CD14-positive monocyte (primary cell): ENCODE measurements around the gene FBXO4. TPM values are rescaled to one million over a fixed set of nuclear protein-coding genes. Genes with fewer than 3 reads are reported as not detected.

ENCODE experiments used
- DNase-seq, 3 donors: peaks; one replicate each; pipeline ENCODE4 v3.0.0-alpha.2; 2011 to 2022
- H2AFZ ChIP-seq: 2 replicates; pipeline ENCODE4 v1.6.0; 2012; ENCODE audit warnings: mild to moderate bottlenecking, low read depth, low read length, inconsistent platforms; ENCODE audit not compliant: insufficient read depth, poor library complexity, severe bottlenecking
- H3K27ac ChIP-seq, 2 donors: 1 replicate in 1 of 2; 2 replicates in 1 of 2; pipeline ENCODE4 v1.5.1; 2012 to 2013; ENCODE audit warnings: low read length in 2 of 2, control low read depth in 1 of 2, inconsistent platforms in 1 of 2, low read depth in 1 of 2, mild to moderate bottlenecking in 1 of 2
- H3K27me3 ChIP-seq, 2 donors: one replicate each; pipeline versions ENCODE4 v1.6.0 to v1.6.1; 2011 to 2013; ENCODE audit warnings: low read length in 2 of 2; ENCODE audit not compliant: control insufficient read depth in 2 of 2, insufficient read depth in 2 of 2
- H3K36me3 ChIP-seq, 2 donors: replicated peaks in 1 of 2; 1 replicate in 1 of 2; 2 replicates in 1 of 2; pipeline versions ENCODE4 v1.5.1 to v1.6.1; 2012 to 2013; ENCODE audit warnings: low read length in 2 of 2, control low read depth in 1 of 2, inconsistent platforms in 1 of 2, mild to moderate bottlenecking in 1 of 2; ENCODE audit not compliant: insufficient read depth in 2 of 2, control insufficient read depth in 1 of 2
- H3K4me1 ChIP-seq, 2 donors: 1 replicate in 1 of 2; 2 replicates in 1 of 2; pipeline versions ENCODE4 v1.5.1 to v1.6.1; 2012 to 2013; ENCODE audit warnings: low read length in 2 of 2, control low read depth in 1 of 2, inconsistent platforms in 1 of 2, mild to moderate bottlenecking in 1 of 2, moderate library complexity in 1 of 2; ENCODE audit not compliant: insufficient read depth in 2 of 2, control insufficient read depth in 1 of 2
- H3K4me2 ChIP-seq: replicated peaks from 2 replicates; pipeline ENCODE3; 2012; ENCODE audit warnings: low read length, moderate library complexity, mild to moderate bottlenecking; ENCODE audit not compliant: poor library complexity, severe bottlenecking; ENCODE audit errors: extremely low read depth
- H3K4me3 ChIP-seq, 3 experiments: fragments of 200-600 bp in 1 of 3; sonication (generic) in 1 of 3; replicated peaks in 1 of 3; 1 replicate in 2 of 3; 2 replicates in 1 of 3; pipeline ENCODE4 v1.5.1; 2011 to 2013; ENCODE audit warnings: low read length in 3 of 3, mild to moderate bottlenecking in 3 of 3, control low read depth in 2 of 3, low read depth in 2 of 3, inconsistent platforms in 1 of 3, moderate library complexity in 1 of 3
- H3K79me2 ChIP-seq: 2 replicates; pipeline ENCODE4 v1.6.0; 2012; ENCODE audit warnings: mild to moderate bottlenecking, control low read depth, inconsistent platforms, low read length, moderate library complexity; ENCODE audit not compliant: insufficient read depth
- H3K9ac ChIP-seq: 2 replicates; pipeline ENCODE4 v1.6.0; 2017; ENCODE audit warnings: low read length, mild to moderate bottlenecking; ENCODE audit not compliant: insufficient read depth, poor library complexity, severe bottlenecking
- H3K9me3 ChIP-seq, 2 donors: replicated peaks in 1 of 2; 1 replicate in 1 of 2; 2 replicates in 1 of 2; pipeline versions ENCODE4 v1.5.1 to v1.6.1; 2012 to 2013; ENCODE audit warnings: low read length in 2 of 2, control low read depth in 1 of 2; ENCODE audit not compliant: control insufficient read depth in 1 of 2, insufficient read depth in 1 of 2
- H4K20me1 ChIP-seq: 2 replicates; pipeline ENCODE4 v1.6.0; 2012; ENCODE audit warnings: mild to moderate bottlenecking, low read length, control low read depth, moderate library complexity; ENCODE audit not compliant: insufficient read depth
- H3K27ac Mint-ChIP-seq, 7 donors: one replicate each; pipeline ENCODE4 v1.8.0; 2020; ENCODE audit warnings: mild to moderate bottlenecking in 7 of 7, mixed read lengths in 7 of 7, moderate library complexity in 6 of 7, inconsistent platforms in 2 of 7
- H3K27me3 Mint-ChIP-seq, 3 donors: one replicate each; pipeline ENCODE4 v1.8.0; 2021 to 2022; ENCODE audit warnings: low read depth in 3 of 3, mild to moderate bottlenecking in 3 of 3, mixed read lengths in 3 of 3, moderate library complexity in 3 of 3, inconsistent platforms in 1 of 3
- H3K36me3 Mint-ChIP-seq, 2 donors: one replicate each; pipeline ENCODE4 v1.8.0; 2020; ENCODE audit warnings: mixed read lengths in 2 of 2, inconsistent platforms in 1 of 2, mild to moderate bottlenecking in 1 of 2
- H3K4me1 Mint-ChIP-seq: one replicate; pipeline ENCODE4 v1.8.0; 2020; ENCODE audit warnings: mild to moderate bottlenecking, mixed read lengths
- H3K4me3 Mint-ChIP-seq, 2 donors: one replicate each; pipeline ENCODE4 v1.8.0; 2020; ENCODE audit warnings: mild to moderate bottlenecking in 2 of 2, mixed read lengths in 2 of 2, moderate library complexity in 1 of 2
- H3K9me3 Mint-ChIP-seq, 7 donors: one replicate each; pipeline ENCODE4 v1.8.0; 2020 to 2022; ENCODE audit warnings: mixed read lengths in 7 of 7, mild to moderate bottlenecking in 6 of 7, moderate library complexity in 6 of 7, inconsistent platforms in 2 of 7
- CTCF ChIP-seq: fragments of 200-600 bp; IDR thresholded peaks from one replicate; pipeline ENCODE4 v1.8.0; 2022; ENCODE audit warnings: antibody characterized with exemption, mild to moderate bottlenecking
- WGBS: methylation state at CpG from one replicate; pipeline ENCODE4 v1.1.5; 2013; ENCODE audit warnings: missing lambda C conversion rate; ENCODE audit not compliant: insufficient coverage; 5-methylcytosine and 5-hydroxymethylcytosine counted together
- intact Hi-C, 2 donors: fragments of 100-400 bp; cut with micrococcal nuclease; formaldehyde crosslinking; loops; one replicate each; pipeline versions ENCODE4 v1.15.0 to v1.15.1; 2023
- polyA plus RNA-seq, 3 donors: library from polyadenylated mRNA; depleted of rRNA in 1 of 3; unstranded in 2 of 3; stranded (reverse) in 1 of 3; fragments of 300-500 nt in 2 of 3; fragments of >200 nt in 1 of 3; fragmentation: Illumina TruSeq in 2 of 3; gene quantifications; 1 replicate in 2 of 3; 2 replicates in 1 of 3; pipeline ENCODE4 v1.2.3, GENCODE V29; 2012 to 2021

Gene FBXO4
- polyA plus RNA-seq, 3 donors = 3.7 to 10.4 (median 8.7) TPM

DNA sequence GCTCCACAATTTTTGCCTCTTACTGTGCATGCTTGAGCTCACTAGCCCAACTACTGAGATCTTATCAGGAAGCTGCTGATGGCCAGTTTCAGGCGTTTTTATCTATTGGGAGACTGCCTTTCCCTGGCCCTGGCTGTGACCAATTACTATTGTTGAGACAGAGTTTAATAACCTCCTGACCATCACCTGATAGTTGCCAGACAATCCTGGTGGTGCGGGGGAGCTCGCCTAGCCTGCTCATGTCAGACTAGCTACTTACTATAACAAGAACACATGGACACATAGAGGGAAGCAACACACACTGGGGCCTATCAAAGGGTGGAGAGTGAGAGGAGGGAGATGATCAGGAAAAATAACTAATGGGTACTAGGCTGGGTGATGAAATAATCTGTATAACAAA, 41.8 kb upstream of the FBXO4 start:
- no peaks in the 10 kb centered on the region for H3K36me3 ChIP-seq
- TF ChIP-seq CTCF = no peak
- H3K9me3 Mint-ChIP-seq = no peaks in the 10 kb centered on the region
- H3K4me2 ChIP-seq = no peak overlapping the region
- H3K4me3 Mint-ChIP-seq = no peak overlapping the region
- no peaks in the 10 kb centered on the region for H3K36me3 Mint-ChIP-seq
- DNase-seq = no peak
- H3K9me3 ChIP-seq = no peaks in the 10 kb centered on the region
- 80% methylated on average over 1 of the region's 3 CpGs for WGBS
- peaks cover 0 to 9% (median 6%) of the 10 kb centered on the region in 3 donors for H3K27me3 Mint-ChIP-seq
- no peak overlapping the region for H3K4me3 ChIP-seq
- H3K27ac Mint-ChIP-seq = no peak overlapping the region
- no peaks in the 10 kb centered on the region for H3K4me1 ChIP-seq
- H4K20me1 ChIP-seq = no peaks in the 10 kb centered on the region
- H2AFZ ChIP-seq = no peak overlapping the region
- H3K4me1 Mint-ChIP-seq = no peaks in the 10 kb centered on the region
- H3K9ac ChIP-seq = no peak overlapping the region
- H3K79me2 ChIP-seq = no peaks in the 10 kb centered on the region
- intact Hi-C loops = no loop called here
- H3K27me3 ChIP-seq = peaks cover 4 to 6% of the 10 kb centered on the region in 2 donors
- H3K27ac ChIP-seq = no peak overlapping the region

DNA sequence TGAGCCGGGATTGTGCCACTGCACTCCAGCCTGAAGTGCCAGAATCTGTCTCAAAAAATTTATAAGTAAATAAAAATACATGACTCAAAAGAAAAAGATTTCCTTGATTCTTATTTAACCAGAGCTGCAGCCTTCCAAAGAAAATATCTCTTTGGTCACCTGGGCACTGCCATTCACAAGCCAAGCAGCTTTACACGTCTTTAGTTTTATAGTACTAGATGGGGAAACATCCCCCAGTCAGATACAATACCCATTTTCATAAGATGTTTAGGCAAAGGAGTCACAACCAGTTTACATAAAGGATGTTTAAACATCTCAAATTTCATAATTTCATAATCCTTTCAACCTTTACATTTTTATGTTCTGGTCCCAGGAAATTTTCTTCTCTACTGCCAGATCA, 41.1 kb upstream of the FBXO4 start:
- WGBS = no CpG with 5 or more reads among the region's 2 CpGs
- no peaks in the 10 kb centered on the region for H3K9me3 Mint-ChIP-seq
- H3K79me2 ChIP-seq = no peaks in the 10 kb centered on the region
- no peaks in the 10 kb centered on the region for H3K9me3 ChIP-seq
- H3K4me1 ChIP-seq = no peaks in the 10 kb centered on the region
- no peak overlapping the region for H3K4me2 ChIP-seq
- H3K27me3 Mint-ChIP-seq = peaks cover 0 to 10% (median 6%) of the 10 kb centered on the region in 3 donors
- intact Hi-C loops = no loop called here
- no peak overlapping the region for H3K27ac ChIP-seq
- H3K4me1 Mint-ChIP-seq = no peaks in the 10 kb centered on the region
- H3K36me3 Mint-ChIP-seq = no peaks in the 10 kb centered on the region
- no peak overlapping the region for H3K9ac ChIP-seq
- H3K27ac Mint-ChIP-seq = no peak overlapping the region
- no peak overlapping the region for H2AFZ ChIP-seq
- TF ChIP-seq CTCF = no peak
- no peak overlapping the region for H3K4me3 ChIP-seq
- H4K20me1 ChIP-seq = no peaks in the 10 kb centered on the region
- no peak for DNase-seq
- peaks cover 5 to 6% of the 10 kb centered on the region in 2 donors for H3K27me3 ChIP-seq
- H3K36me3 ChIP-seq = no peaks in the 10 kb centered on the region
- no peak overlapping the region for H3K4me3 Mint-ChIP-seq
